Stimulated activated CD8-positive, alpha-beta memory T cell treated with anti-CD3 and anti-CD28 coated beads, Interleukin-4, amount 100 ng/mL, for 24 hours (primary cell): ENCODE results near the gene SLC16A6.
"Not testable (repeated sequence)": the region's sequence is repeated elsewhere in the genome, so short reads cannot be mapped to it uniquely, and the experiment has no call there.

Source experiments
- DNase-seq: peaks from one replicate; pipeline ENCODE4 v3.0.0-alpha.2; 2020; ENCODE audit warnings: low read depth

SLC16A6 gene

DNA sequence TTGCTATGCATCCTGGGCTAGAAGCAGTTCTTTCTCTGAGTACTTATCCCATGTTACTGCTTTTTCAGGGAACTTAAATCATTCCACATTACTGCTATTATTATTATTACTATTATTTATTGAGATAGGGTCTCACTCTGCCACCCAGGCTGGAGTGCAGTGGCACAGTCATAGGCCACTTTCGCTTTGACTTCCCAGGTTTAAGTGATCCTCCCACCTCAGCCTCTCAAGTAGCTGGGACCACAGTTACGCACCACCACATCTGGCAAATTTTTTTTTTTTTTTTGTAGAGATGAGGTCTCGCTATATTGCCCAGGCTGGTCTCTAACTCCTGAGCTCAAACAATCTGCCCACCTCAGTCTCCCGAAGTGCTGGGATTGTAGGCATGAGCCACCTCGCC lies 71.5 kb downstream of the SLC16A6 start:
- not testable (repeated sequence) for DNase-seq
